Mesenchymal stem cell (in vitro differentiated cells and primary cell): ENCODE data around the gene MYO18B.

Experiments
- DNase-seq: peaks from one replicate; pipeline ENCODE4 v3.0.0-alpha.2; 2013
- H2AFZ ChIP-seq: one replicate; pipeline ENCODE4 v1.6.1; 2013; ENCODE audit warnings: low read depth, mild to moderate bottlenecking, control low read depth, inconsistent platforms, low read length, moderate library complexity
- H2AK5ac ChIP-seq: 2 replicates; pipeline ENCODE4 v1.6.1; 2013; ENCODE audit warnings: low read length, moderate library complexity, mild to moderate bottlenecking, inconsistent platforms; ENCODE audit not compliant: severe bottlenecking
- H2BK120ac ChIP-seq: one replicate; pipeline ENCODE4 v1.6.1; 2013; ENCODE audit warnings: low read depth, mild to moderate bottlenecking, inconsistent platforms, low read length, moderate library complexity
- H2BK12ac ChIP-seq, 2 experiments: one replicate each; pipeline ENCODE4 v1.6.1; 2013; ENCODE audit warnings: inconsistent platforms in 2 of 2, low read length in 2 of 2, mild to moderate bottlenecking in 2 of 2, moderate library complexity in 2 of 2, control low read depth in 1 of 2
- H2BK15ac ChIP-seq: one replicate; pipeline ENCODE4 v1.6.1; 2013; ENCODE audit warnings: mild to moderate bottlenecking, low read depth, inconsistent platforms; ENCODE audit not compliant: poor library complexity, severe bottlenecking
- H2BK5ac ChIP-seq: 2 replicates; pipeline ENCODE4 v1.6.1; 2013; ENCODE audit warnings: low read depth, mild to moderate bottlenecking, low read length, control low read depth, inconsistent platforms; ENCODE audit not compliant: poor library complexity, severe bottlenecking
- H3K14ac ChIP-seq, 2 experiments: one replicate each; pipeline ENCODE4 v1.6.1; 2013; ENCODE audit warnings: inconsistent platforms in 2 of 2, low read length in 2 of 2, control low read depth in 1 of 2, mild to moderate bottlenecking in 1 of 2, moderate library complexity in 1 of 2
- H3K18ac ChIP-seq, 2 experiments: one replicate each; pipeline ENCODE4 v1.6.1; 2013; ENCODE audit warnings: inconsistent platforms in 2 of 2, low read length in 2 of 2, control low read depth in 1 of 2, low read depth in 1 of 2, mild to moderate bottlenecking in 1 of 2
- H3K23ac ChIP-seq, 2 experiments: one replicate each; pipeline ENCODE4 v1.6.1; 2013; ENCODE audit warnings: inconsistent platforms in 2 of 2, low read length in 2 of 2, mild to moderate bottlenecking in 2 of 2, moderate library complexity in 2 of 2, control low read depth in 1 of 2
- H3K27ac ChIP-seq: 2 replicates; pipeline ENCODE4 v1.5.1; 2013; ENCODE audit warnings: mild to moderate bottlenecking, moderate library complexity, low read length, control low read depth, inconsistent platforms; ENCODE audit not compliant: poor library complexity, severe bottlenecking
- H3K27me3 ChIP-seq, 2 experiments: 2 replicates each; pipeline versions ENCODE4 v1.6.1 to v1.7.0; 2013; ENCODE audit warnings: low read length in 2 of 2, mild to moderate bottlenecking in 2 of 2, moderate library complexity in 2 of 2, control low read depth in 1 of 2, inconsistent platforms in 1 of 2; ENCODE audit not compliant: control insufficient read depth in 1 of 2, insufficient read depth in 1 of 2
- H3K36me3 ChIP-seq, 2 experiments: 2 replicates each; pipeline versions ENCODE4 v1.6.1 to v1.7.0; 2013; ENCODE audit warnings: low read length in 2 of 2, control low read depth in 1 of 2, inconsistent platforms in 1 of 2, low read depth in 1 of 2, mild to moderate bottlenecking in 1 of 2; ENCODE audit not compliant: insufficient read depth in 2 of 2, control insufficient read depth in 1 of 2
- H3K4ac ChIP-seq, 2 experiments: one replicate each; pipeline ENCODE4 v1.6.1; 2013; ENCODE audit warnings: inconsistent platforms in 2 of 2, low read length in 2 of 2, mild to moderate bottlenecking in 2 of 2, moderate library complexity in 2 of 2, control low read depth in 1 of 2, low read depth in 1 of 2
- H3K4me1 ChIP-seq: 2 replicates; pipeline ENCODE4 v1.6.1; 2013; ENCODE audit warnings: low read depth, low read length, control low read depth; ENCODE audit not compliant: control insufficient read depth, insufficient read depth
- H3K4me2 ChIP-seq: 2 replicates; pipeline ENCODE4 v1.6.1; 2013; ENCODE audit warnings: low read length, mild to moderate bottlenecking, inconsistent platforms; ENCODE audit not compliant: poor library complexity, severe bottlenecking
- H3K4me3 ChIP-seq, 2 experiments: 2 replicates each; pipeline versions ENCODE4 v1.5.1 to v1.7.0; 2013; ENCODE audit warnings: low read length in 2 of 2, mild to moderate bottlenecking in 2 of 2, control low read depth in 1 of 2, low read depth in 1 of 2; ENCODE audit not compliant: insufficient read depth in 1 of 2
- H3K79me1 ChIP-seq: replicated peaks from 2 replicates; pipeline ENCODE4 v1.6.1; 2013; ENCODE audit warnings: mild to moderate bottlenecking, control low read depth, low read length, inconsistent platforms; ENCODE audit not compliant: poor library complexity, severe bottlenecking
- H3K9ac ChIP-seq: 2 replicates; pipeline ENCODE4 v1.7.0; 2013; ENCODE audit warnings: mild to moderate bottlenecking, low read length, moderate library complexity
- H3K9me3 ChIP-seq: 2 replicates; pipeline ENCODE4 v1.7.0; 2013; ENCODE audit warnings: mild to moderate bottlenecking, low read length; ENCODE audit not compliant: control insufficient read depth
- H4K8ac ChIP-seq: one replicate; pipeline ENCODE4 v1.6.1; 2013; ENCODE audit warnings: inconsistent platforms, mild to moderate bottlenecking, low read length, moderate library complexity
- H4K91ac ChIP-seq: one replicate; pipeline ENCODE4 v1.6.1; 2013; ENCODE audit warnings: mild to moderate bottlenecking, low read length, inconsistent platforms
- WGBS: methylation state at CpG from one replicate; pipeline ENCODE4 v1.1.7; 2013; ENCODE audit warnings: mixed read lengths; 5-methylcytosine and 5-hydroxymethylcytosine counted together

Gene MYO18B

DNA sequence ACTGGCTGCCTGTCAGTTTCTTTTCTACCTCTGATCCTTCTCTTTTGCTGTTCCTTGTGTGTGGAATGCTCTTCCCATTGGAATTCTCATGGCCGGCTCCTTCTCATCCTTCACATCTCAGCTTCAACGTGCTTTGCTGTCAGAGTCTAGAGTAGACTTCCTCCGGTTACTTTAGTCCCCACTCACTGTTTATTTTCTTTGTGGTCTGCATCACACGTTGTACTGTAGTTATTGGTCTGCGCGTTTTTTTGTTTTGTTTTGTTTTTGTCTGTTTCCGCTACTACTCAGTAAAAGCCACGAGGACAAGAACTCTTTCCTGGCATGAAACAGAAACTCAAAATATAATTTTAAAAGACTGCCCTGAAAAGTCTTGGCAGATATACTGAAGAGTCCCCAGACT, 305.9 kb downstream of the MYO18B start:
- H4K8ac ChIP-seq: no peak overlapping the region
- H3K4me3 ChIP-seq: no peak overlapping the region
- no peak overlapping the region for H2AK5ac ChIP-seq
- H3K4me2 ChIP-seq: no peak overlapping the region
- no peak overlapping the region for H3K9ac ChIP-seq
- no peak overlapping the region for H2BK5ac ChIP-seq
- H2BK12ac ChIP-seq: no peak overlapping the region
- 85% methylated on average over 8 of the region's 8 CpGs for WGBS
- no peaks in the 10 kb centered on the region for H3K9me3 ChIP-seq
- H3K18ac ChIP-seq: no peak overlapping the region
- H3K4me1 ChIP-seq: no peaks in the 10 kb centered on the region
- H3K4ac ChIP-seq: no peak overlapping the region
- no peak overlapping the region for H2BK15ac ChIP-seq
- H2AFZ ChIP-seq: no peak overlapping the region
- no peak overlapping the region for H3K14ac ChIP-seq
- no peaks in the 10 kb centered on the region for H3K27me3 ChIP-seq
- H3K27ac ChIP-seq: no peak overlapping the region
- H3K36me3 ChIP-seq: no peaks in the 10 kb centered on the region
- no peak for DNase-seq
- H3K79me1 ChIP-seq: no peaks in the 10 kb centered on the region
- H4K91ac ChIP-seq: no peak overlapping the region
- H2BK120ac ChIP-seq: no peak overlapping the region
- H3K23ac ChIP-seq: no peak overlapping the region

GRCh38 chr22:26050079-26050478, 308.1 kb downstream of the MYO18B start:
- H3K14ac ChIP-seq: no peak overlapping the region
- no peak overlapping the region for H2BK12ac ChIP-seq
- H3K27ac ChIP-seq: no peak overlapping the region
- no peak overlapping the region for H3K4me2 ChIP-seq
- H3K27me3 ChIP-seq: no peaks in the 10 kb centered on the region
- no peak overlapping the region for H3K4ac ChIP-seq
- no peak overlapping the region for H2BK15ac ChIP-seq
- no peak overlapping the region for H3K23ac ChIP-seq
- no peaks in the 10 kb centered on the region for H3K36me3 ChIP-seq
- no peaks in the 10 kb centered on the region for H3K4me1 ChIP-seq
- H4K91ac ChIP-seq: no peak overlapping the region
- no peak for DNase-seq
- H3K79me1 ChIP-seq: no peaks in the 10 kb centered on the region
- H3K4me3 ChIP-seq: no peak overlapping the region
- H2AK5ac ChIP-seq: no peak overlapping the region
- no peak overlapping the region for H3K18ac ChIP-seq
- H4K8ac ChIP-seq: no peak overlapping the region
- H3K9me3 ChIP-seq: no peaks in the 10 kb centered on the region
- no peak overlapping the region for H2BK120ac ChIP-seq
- WGBS: 80% methylated on average over 7 of the region's 7 CpGs
- H2AFZ ChIP-seq: no peak overlapping the region
- H2BK5ac ChIP-seq: no peak overlapping the region
- H3K9ac ChIP-seq: no peak overlapping the region

DNA sequence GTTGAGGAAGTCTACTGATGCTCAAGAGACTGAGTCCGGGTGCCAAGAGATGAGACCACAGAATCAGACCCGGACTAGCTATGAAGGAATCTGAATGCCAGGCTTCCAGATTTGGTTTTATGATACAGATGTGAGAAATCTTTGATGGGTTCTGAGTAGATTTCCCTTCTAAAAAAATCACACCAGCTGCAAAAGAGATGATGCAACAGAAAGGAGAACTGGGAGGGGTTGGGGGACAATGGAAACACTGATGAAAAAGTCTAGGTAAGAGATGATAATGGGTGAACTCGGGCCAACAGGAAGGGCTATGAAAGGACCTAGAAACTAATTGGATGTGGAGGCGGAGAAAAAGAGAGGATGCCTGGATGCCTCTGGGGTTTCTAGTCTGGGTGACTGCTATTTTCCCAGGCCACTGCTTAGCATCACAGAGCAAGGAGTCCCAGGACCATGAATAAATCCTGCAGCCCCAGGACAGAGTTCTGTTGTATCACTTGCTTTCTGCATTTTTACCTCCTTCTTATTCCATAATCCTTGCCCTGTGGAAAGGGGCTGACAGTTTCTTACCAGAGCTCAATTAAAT, 311.8 kb downstream of the MYO18B start:
- Histone ChIP-seq H3K14ac (no peak overlapping the region), H2BK15ac (no peak overlapping the region), H2BK120ac (no peak overlapping the region), H2BK5ac (no peak overlapping the region), H3K18ac (no peak overlapping the region), H4K8ac (no peak overlapping the region), H2BK12ac (no peak overlapping the region), H3K23ac (no peak overlapping the region), H3K27me3 (no peaks in the 10 kb centered on the region), H2AFZ (no peak overlapping the region), H3K79me1 (no peaks in the 10 kb centered on the region), H4K91ac (no peak overlapping the region), H3K27ac (no peak overlapping the region), H3K9ac (no peak overlapping the region), H3K36me3 (no peaks in the 10 kb centered on the region), H3K9me3 (no peaks in the 10 kb centered on the region), H3K4me3 (no peak overlapping the region), H3K4me1 (no peaks in the 10 kb centered on the region), H3K4me2 (no peak overlapping the region), H3K4ac (no peak overlapping the region), H2AK5ac (no peak overlapping the region)
- whole genome bisulfite sequencing: 69% methylated on average over 4 of the region's 4 CpGs
- no peak for DNase-seq

DNA sequence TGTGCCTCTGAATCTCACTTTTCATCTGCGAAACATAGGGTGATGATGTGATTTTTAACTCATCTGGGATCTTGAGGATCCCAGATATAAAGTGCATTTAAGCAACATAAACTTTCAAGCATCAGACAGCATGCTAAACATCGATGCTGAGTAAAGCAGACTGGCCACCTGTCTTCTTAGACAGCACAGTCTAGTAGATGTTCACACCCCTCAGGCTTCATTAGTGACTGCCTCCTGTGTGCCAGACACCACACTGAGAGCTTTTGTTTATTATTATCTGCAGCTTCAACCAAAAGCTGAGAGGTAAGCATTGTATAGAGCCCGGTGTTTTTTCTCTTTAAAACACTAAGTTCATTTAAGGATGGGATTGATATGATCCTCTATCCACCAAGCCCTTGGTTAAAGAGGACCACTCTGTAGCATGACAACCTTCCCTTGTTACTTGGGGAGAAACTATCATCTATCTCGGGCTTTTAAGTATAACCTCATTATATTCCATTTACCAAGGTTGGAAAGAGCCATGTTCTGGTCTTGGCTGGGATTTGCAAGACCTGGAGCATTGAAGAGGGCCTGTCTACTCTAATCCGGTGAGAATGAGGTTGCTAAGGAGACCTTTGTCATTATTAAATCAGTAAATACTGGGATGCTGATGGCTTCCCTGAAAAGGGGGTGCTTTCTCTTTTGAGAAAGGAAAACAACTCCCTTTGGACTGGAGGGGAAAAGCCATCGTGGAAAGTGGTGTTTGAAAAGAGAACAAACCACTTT, 313.0 kb downstream of the MYO18B start:
- H2BK12ac ChIP-seq: no peak overlapping the region
- WGBS: 57% methylated on average over 3 of the region's 6 CpGs
- no peak overlapping the region for H3K18ac ChIP-seq
- no peak overlapping the region for H2AFZ ChIP-seq
- H3K36me3 ChIP-seq: no peaks in the 10 kb centered on the region
- no peak overlapping the region for H2BK5ac ChIP-seq
- no peak overlapping the region for H3K4me2 ChIP-seq
- H3K4ac ChIP-seq: no peak overlapping the region
- no peak for DNase-seq
- no peak overlapping the region for H3K14ac ChIP-seq
- H4K8ac ChIP-seq: no peak overlapping the region
- H2BK15ac ChIP-seq: no peak overlapping the region
- no peak overlapping the region for H3K4me3 ChIP-seq
- H3K9me3 ChIP-seq: no peaks in the 10 kb centered on the region
- no peaks in the 10 kb centered on the region for H3K27me3 ChIP-seq
- H3K9ac ChIP-seq: no peak overlapping the region
- H3K4me1 ChIP-seq: no peaks in the 10 kb centered on the region
- H4K91ac ChIP-seq: no peak overlapping the region
- no peak overlapping the region for H2BK120ac ChIP-seq
- no peak overlapping the region for H3K23ac ChIP-seq
- no peaks in the 10 kb centered on the region for H3K79me1 ChIP-seq
- no peak overlapping the region for H2AK5ac ChIP-seq
- no peak overlapping the region for H3K27ac ChIP-seq
